WTC11 (cell line): ENCODE results near the gene SSR1. TPM values are rescaled to one million over a fixed set of nuclear protein-coding genes. Genes with fewer than 3 reads are reported as not detected.

Experiments used
- ATAC-seq: fragments of 200-7000 bp; cut with Tn5 transposase; 2 replicates; pipeline ENCODE4 v1.10.0; 2021; ENCODE audit warnings: mild to moderate bottlenecking, moderate library complexity
- CTCF ChIA-PET: fragments of 300-600 bp; sonication (Branson Sonifier 250); formaldehyde crosslinking; loops from one replicate; lab custom pipeline; 2021; ENCODE audit warnings: antibody characterized with exemption; lab: Charles Lee
- POLR2A ChIA-PET: fragments of 350-600 bp; sonication (Branson Sonifier 250); formaldehyde crosslinking; loops from one replicate; lab custom pipeline; 2021; ENCODE audit warnings: antibody characterized with exemption; lab: Charles Lee
- DNase-seq: peaks from one replicate; pipeline ENCODE4 v3.0.0; 2021; ENCODE audit warnings: low spot score
- H3K27ac Mint-ChIP-seq: 2 replicates; pipeline ENCODE4 v1.8.0; 2021; ENCODE audit warnings: mixed read lengths
- H3K27me3 Mint-ChIP-seq: 2 replicates; pipeline ENCODE4 v1.8.0; 2021; ENCODE audit warnings: low read depth, mild to moderate bottlenecking, moderate library complexity, mixed read lengths
- H3K36me3 Mint-ChIP-seq: 2 replicates; pipeline ENCODE4 v1.8.0; 2021; ENCODE audit warnings: mixed read lengths
- H3K4me1 Mint-ChIP-seq: 2 replicates; pipeline ENCODE4 v1.8.0; 2022; ENCODE audit warnings: mixed read lengths
- H3K4me3 Mint-ChIP-seq: 2 replicates; pipeline ENCODE4 v1.8.0; 2021; ENCODE audit warnings: mild to moderate bottlenecking, moderate library complexity, mixed read lengths
- H3K9me3 Mint-ChIP-seq: 2 replicates; pipeline ENCODE4 v1.8.0; 2021; ENCODE audit warnings: mixed read lengths
- GABPB1 ChIP-seq: sonication (generic); formaldehyde crosslinking; IDR thresholded peaks from 2 replicates; pipeline ENCODE4 v1.8.1; 2023; ENCODE audit warnings: mild to moderate bottlenecking, missing genetic modification reagents
- SMAD3 ChIP-seq: sonication (generic); formaldehyde crosslinking; IDR thresholded peaks from 2 replicates; pipeline ENCODE4 v1.8.0; 2022; ENCODE audit warnings: missing genetic modification reagents, mild to moderate bottlenecking, borderline replicate concordance
- SP1 ChIP-seq: sonication (generic); formaldehyde crosslinking; conservative IDR thresholded peaks from 2 replicates; pipeline ENCODE4 v1.8.1; 2022; ENCODE audit warnings: missing genetic modification reagents
- ZBTB21 ChIP-seq: sonication (generic); formaldehyde crosslinking; IDR thresholded peaks from 2 replicates; pipeline ENCODE4 v1.8.1; 2023; ENCODE audit warnings: mild to moderate bottlenecking, missing genetic modification reagents, borderline replicate concordance
- ZNF423 ChIP-seq: fragments of 250-450 bp; sonication (Bioruptor Pico); IDR thresholded peaks from 2 replicates; pipeline ENCODE4 v2.1.2; 2022; ENCODE audit warnings: mild to moderate bottlenecking, moderate library complexity
- total RNA-seq: library from RNA; stranded (reverse); gene quantifications from 3 replicates; pipeline ENCODE4 v1.2.3, GENCODE V29; 2021
- TF ChIP-seq, protein P1 (sequence below): fragments of 250-450 bp; sonication (Bioruptor Pico); conservative IDR thresholded peaks from 2 replicates; pipeline ENCODE4 v1.9.0; 2021; ENCODE audit warnings: mild to moderate bottlenecking
- TF ChIP-seq, protein P2 (sequence below): sonication (generic); formaldehyde crosslinking; IDR thresholded peaks from 2 replicates; pipeline ENCODE4 v1.8.0; 2022; ENCODE audit warnings: mild to moderate bottlenecking, missing genetic modification reagents
- TF ChIP-seq, protein P3 (sequence below): fragments of 250-450 bp; sonication (Bioruptor Pico); IDR thresholded peaks from 2 replicates; pipeline ENCODE4 v1.9.0; 2021; ENCODE audit warnings: mild to moderate bottlenecking, borderline replicate concordance
- TF ChIP-seq, protein P4 (sequence below): fragments of 200-600 bp; IDR thresholded peaks from 2 replicates; pipeline ENCODE4 v1.8.0; 2022; ENCODE audit warnings: antibody characterized with exemption
- TF ChIP-seq, protein P5 (sequence below): sonication (generic); formaldehyde crosslinking; IDR thresholded peaks from 2 replicates; pipeline ENCODE4 v1.8.1; 2023; ENCODE audit warnings: mild to moderate bottlenecking, missing genetic modification reagents, moderate library complexity
- TF ChIP-seq, protein P6 (sequence below): sonication (generic); formaldehyde crosslinking; IDR thresholded peaks from 2 replicates; pipeline ENCODE4 v1.8.0; 2022; ENCODE audit warnings: mild to moderate bottlenecking, missing genetic modification reagents
- TF ChIP-seq, protein P7 (sequence below): fragments of 250-450 bp; sonication (Bioruptor Pico); IDR thresholded peaks from 2 replicates; pipeline ENCODE4 v1.8.0; 2021; ENCODE audit warnings: mild to moderate bottlenecking

Gene SSR1
- total RNA-seq, 1 experiment from 2014 or later: 96.7 TPM

DNA sequence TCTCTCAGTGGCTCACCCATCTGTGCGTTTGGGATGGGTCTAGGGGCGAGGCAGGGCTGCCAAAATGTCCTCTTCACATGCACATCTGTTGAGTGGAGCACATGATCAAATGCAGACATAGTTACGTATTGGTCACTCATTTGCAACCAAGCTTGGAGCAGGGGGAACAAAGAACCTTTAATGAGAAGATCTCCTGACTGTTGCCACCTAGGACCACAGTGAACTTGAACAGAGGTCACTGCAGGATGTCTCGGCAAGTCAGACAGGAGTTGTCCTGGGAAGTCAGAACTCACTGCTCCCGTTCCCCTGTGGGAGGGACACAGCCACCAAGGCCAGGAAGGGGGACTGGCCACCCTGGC is 73.4 kb downstream of the SSR1 start:
- H3K4me1 Mint-ChIP-seq: peaks cover 40% of the 10 kb centered on the region

DNA sequence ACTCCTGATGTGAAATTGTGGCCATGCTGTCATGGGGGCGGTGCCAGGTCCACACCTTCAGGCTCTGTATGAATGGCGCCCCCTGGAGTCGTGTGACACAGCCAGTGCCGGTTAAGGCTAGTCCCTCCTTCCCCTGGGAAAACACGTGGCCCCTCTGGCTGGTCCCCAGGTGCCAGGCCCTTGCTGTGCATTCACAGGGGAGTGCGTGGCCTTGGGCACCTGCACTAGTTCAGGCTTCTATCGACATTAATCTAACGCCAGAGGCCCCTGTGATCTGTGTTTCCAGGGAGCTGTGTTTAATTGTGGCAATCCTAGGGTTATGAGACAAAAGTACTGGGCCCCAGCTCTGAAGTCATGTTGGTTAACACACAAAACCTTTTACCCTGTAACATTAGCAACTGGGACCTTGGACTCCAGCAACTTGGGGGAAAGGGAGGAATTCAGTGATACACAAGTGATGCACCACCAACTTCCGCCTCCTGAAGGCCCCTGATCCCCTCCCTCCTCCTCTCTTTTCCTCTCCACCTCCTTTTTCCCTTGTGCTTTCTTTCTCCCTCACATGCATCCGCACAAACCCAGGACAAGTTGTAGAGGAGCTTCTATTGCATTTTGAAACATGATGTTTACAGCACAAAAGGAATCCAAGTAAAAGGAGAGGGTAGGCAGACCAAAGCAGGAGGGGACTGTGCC is 74.0 kb downstream of the SSR1 start:
- TF ChIP-seq GABPB1 (peak; percentile 56; the same call in 1 of the 2 replicates), SMAD3 (CRISPR knock-in tag) (no peak), ZNF423 (CRISPR knock-in tag) (peak; percentile 32; the same call in 1 of the 2 replicates), SP1 (CRISPR knock-in tag) (0 out of 2 replicates have a peak, but pooled peaks have one; percentile 21)
- TF ChIP-seq, protein P1, sequence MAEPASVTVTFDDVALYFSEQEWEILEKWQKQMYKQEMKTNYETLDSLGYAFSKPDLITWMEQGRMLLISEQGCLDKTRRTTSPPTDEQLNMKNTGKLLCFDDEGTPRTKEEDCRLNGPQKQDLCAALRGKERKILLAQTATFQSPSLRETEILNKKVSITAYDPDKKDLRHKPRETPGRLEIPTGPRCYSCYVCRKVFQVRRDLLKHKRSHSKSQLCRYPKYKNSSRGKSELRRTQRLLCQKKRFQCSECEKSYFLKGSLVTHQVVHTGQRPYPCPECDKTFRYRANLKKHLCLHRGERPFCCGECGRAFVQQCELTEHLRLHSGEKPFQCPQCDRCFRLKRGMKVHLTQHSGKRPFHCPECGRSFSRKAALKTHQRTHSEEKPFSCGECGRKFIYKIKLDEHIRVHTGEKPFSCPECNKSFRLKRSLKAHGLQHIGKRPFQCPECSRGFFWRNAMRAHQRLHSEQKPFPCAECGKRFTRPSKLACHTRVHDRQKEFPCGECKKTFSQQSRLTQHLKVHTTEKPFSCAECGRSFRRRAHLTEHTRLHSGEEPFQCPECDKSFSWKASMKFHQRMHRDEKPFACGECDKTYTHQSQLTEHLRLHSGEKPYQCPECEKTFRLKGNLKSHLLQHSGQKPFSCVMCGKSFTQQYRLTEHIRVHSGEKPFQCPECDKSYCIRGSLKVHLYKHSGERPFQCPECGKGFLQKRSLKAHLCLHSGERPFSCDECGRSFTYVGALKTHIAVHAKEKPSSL (CRISPR knock-in tag): no peak
- TF ChIP-seq, protein P2, sequence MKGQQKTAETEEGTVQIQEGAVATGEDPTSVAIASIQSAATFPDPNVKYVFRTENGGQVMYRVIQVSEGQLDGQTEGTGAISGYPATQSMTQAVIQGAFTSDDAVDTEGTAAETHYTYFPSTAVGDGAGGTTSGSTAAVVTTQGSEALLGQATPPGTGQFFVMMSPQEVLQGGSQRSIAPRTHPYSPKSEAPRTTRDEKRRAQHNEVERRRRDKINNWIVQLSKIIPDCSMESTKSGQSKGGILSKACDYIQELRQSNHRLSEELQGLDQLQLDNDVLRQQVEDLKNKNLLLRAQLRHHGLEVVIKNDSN (CRISPR knock-in tag): peak; percentile 74; the same call in 1 of the 2 replicates
- TF ChIP-seq, protein P3, sequence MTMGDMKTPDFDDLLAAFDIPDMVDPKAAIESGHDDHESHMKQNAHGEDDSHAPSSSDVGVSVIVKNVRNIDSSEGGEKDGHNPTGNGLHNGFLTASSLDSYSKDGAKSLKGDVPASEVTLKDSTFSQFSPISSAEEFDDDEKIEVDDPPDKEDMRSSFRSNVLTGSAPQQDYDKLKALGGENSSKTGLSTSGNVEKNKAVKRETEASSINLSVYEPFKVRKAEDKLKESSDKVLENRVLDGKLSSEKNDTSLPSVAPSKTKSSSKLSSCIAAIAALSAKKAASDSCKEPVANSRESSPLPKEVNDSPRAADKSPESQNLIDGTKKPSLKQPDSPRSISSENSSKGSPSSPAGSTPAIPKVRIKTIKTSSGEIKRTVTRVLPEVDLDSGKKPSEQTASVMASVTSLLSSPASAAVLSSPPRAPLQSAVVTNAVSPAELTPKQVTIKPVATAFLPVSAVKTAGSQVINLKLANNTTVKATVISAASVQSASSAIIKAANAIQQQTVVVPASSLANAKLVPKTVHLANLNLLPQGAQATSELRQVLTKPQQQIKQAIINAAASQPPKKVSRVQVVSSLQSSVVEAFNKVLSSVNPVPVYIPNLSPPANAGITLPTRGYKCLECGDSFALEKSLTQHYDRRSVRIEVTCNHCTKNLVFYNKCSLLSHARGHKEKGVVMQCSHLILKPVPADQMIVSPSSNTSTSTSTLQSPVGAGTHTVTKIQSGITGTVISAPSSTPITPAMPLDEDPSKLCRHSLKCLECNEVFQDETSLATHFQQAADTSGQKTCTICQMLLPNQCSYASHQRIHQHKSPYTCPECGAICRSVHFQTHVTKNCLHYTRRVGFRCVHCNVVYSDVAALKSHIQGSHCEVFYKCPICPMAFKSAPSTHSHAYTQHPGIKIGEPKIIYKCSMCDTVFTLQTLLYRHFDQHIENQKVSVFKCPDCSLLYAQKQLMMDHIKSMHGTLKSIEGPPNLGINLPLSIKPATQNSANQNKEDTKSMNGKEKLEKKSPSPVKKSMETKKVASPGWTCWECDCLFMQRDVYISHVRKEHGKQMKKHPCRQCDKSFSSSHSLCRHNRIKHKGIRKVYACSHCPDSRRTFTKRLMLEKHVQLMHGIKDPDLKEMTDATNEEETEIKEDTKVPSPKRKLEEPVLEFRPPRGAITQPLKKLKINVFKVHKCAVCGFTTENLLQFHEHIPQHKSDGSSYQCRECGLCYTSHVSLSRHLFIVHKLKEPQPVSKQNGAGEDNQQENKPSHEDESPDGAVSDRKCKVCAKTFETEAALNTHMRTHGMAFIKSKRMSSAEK (CRISPR knock-in tag): no peak
- TF ChIP-seq, protein P4, sequence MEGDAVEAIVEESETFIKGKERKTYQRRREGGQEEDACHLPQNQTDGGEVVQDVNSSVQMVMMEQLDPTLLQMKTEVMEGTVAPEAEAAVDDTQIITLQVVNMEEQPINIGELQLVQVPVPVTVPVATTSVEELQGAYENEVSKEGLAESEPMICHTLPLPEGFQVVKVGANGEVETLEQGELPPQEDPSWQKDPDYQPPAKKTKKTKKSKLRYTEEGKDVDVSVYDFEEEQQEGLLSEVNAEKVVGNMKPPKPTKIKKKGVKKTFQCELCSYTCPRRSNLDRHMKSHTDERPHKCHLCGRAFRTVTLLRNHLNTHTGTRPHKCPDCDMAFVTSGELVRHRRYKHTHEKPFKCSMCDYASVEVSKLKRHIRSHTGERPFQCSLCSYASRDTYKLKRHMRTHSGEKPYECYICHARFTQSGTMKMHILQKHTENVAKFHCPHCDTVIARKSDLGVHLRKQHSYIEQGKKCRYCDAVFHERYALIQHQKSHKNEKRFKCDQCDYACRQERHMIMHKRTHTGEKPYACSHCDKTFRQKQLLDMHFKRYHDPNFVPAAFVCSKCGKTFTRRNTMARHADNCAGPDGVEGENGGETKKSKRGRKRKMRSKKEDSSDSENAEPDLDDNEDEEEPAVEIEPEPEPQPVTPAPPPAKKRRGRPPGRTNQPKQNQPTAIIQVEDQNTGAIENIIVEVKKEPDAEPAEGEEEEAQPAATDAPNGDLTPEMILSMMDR: peak; percentile 64
- TF ChIP-seq, protein P5, sequence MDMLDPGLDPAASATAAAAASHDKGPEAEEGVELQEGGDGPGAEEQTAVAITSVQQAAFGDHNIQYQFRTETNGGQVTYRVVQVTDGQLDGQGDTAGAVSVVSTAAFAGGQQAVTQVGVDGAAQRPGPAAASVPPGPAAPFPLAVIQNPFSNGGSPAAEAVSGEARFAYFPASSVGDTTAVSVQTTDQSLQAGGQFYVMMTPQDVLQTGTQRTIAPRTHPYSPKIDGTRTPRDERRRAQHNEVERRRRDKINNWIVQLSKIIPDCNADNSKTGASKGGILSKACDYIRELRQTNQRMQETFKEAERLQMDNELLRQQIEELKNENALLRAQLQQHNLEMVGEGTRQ (CRISPR knock-in tag): peak; percentile 79
- TF ChIP-seq, protein P6, sequence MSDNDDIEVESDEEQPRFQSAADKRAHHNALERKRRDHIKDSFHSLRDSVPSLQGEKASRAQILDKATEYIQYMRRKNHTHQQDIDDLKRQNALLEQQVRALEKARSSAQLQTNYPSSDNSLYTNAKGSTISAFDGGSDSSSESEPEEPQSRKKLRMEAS (CRISPR knock-in tag): peak; percentile 66; the same call in 1 of the 2 replicates
- no peaks in the 10 kb centered on the region for H3K27me3 Mint-ChIP-seq
- peak; percentile 86 for ATAC-seq
- POLR2A ChIA-PET: no interaction called here
- H3K9me3 Mint-ChIP-seq: no peaks in the 10 kb centered on the region
- peaks cover 40% of the 10 kb centered on the region for H3K4me1 Mint-ChIP-seq
- no peak overlapping the region for H3K4me3 Mint-ChIP-seq
- peaks cover 11% of the 10 kb centered on the region for H3K36me3 Mint-ChIP-seq
- H3K27ac Mint-ChIP-seq: no peak overlapping the region; the same call in 1 of the 2 replicates
- CTCF ChIA-PET: interaction anchor here (0.6 to 3.1 kb wide), 18 partner anchors 12 to 542 kb away, joined by 3 to 9 read pairs (median 3); no protein-coding TSS in a partner anchor
- DNase-seq: peak; percentile 89

More for the DNA sequence above, 73.4 kb downstream of the SSR1 start:
- TF ChIP-seq, protein P1 (CRISPR knock-in tag): no peak
- TF ChIP-seq, protein P7, sequence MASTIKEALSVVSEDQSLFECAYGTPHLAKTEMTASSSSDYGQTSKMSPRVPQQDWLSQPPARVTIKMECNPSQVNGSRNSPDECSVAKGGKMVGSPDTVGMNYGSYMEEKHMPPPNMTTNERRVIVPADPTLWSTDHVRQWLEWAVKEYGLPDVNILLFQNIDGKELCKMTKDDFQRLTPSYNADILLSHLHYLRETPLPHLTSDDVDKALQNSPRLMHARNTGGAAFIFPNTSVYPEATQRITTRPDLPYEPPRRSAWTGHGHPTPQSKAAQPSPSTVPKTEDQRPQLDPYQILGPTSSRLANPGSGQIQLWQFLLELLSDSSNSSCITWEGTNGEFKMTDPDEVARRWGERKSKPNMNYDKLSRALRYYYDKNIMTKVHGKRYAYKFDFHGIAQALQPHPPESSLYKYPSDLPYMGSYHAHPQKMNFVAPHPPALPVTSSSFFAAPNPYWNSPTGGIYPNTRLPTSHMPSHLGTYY (CRISPR knock-in tag): no peak
- no peak for TF ChIP-seq ZBTB21 (CRISPR knock-in tag)
- no peaks in the 10 kb centered on the region for H3K27me3 Mint-ChIP-seq
- DNase-seq: no peak
- H3K9me3 Mint-ChIP-seq: no peaks in the 10 kb centered on the region
- no peak overlapping the region for H3K27ac Mint-ChIP-seq
- ChIA-PET POLR2A (no interaction called here), CTCF (interaction anchor here (0.6 to 3.1 kb wide), 11 partner anchors 11 to 516 kb away, joined by 3 to 9 read pairs (median 3); no protein-coding TSS in a partner anchor)
- no peak for ATAC-seq
- peaks cover 5% of the 10 kb centered on the region for H3K36me3 Mint-ChIP-seq
- no peak overlapping the region for H3K4me3 Mint-ChIP-seq
